Choroid plexus epithelial cell (primary cell): ENCODE measurements around the gene AURKA.

Source experiments
- DNase-seq: peaks from one replicate; pipeline ENCODE4 v3.0.0-alpha.2; 2010; ENCODE audit warnings: low read depth
- H3K4me3 ChIP-seq: 2 replicates; pipeline ENCODE4 v1.5.1; 2011; ENCODE audit warnings: low read depth, mild to moderate bottlenecking, control low read depth, low read length, moderate library complexity
- CTCF ChIP-seq: conservative IDR thresholded peaks from 2 replicates; pipeline ENCODE4 v1.5.1; 2011; ENCODE audit warnings: low read depth, mild to moderate bottlenecking, control low read depth, inconsistent platforms, low read length, moderate library complexity

Gene AURKA

GRCh38 chr20:56383334-56383733, 8.7 kb downstream of the AURKA start:
- no peak for TF ChIP-seq CTCF
- H3K4me3 ChIP-seq: no peak overlapping the region
- DNase-seq: no peak

- H3K4me3 ChIP-seq: no peak overlapping the region
- no peak for TF ChIP-seq CTCF
- DNase-seq: no peak
Observed at GRCh38 chr20:56382696-56383095, 9.3 kb downstream of the AURKA start.

GRCh38 chr20:56381501-56381900, 10.5 kb downstream of the AURKA start:
- DNase-seq: no peak
- H3K4me3 ChIP-seq: no peak overlapping the region
- TF ChIP-seq CTCF: no peak

DNA sequence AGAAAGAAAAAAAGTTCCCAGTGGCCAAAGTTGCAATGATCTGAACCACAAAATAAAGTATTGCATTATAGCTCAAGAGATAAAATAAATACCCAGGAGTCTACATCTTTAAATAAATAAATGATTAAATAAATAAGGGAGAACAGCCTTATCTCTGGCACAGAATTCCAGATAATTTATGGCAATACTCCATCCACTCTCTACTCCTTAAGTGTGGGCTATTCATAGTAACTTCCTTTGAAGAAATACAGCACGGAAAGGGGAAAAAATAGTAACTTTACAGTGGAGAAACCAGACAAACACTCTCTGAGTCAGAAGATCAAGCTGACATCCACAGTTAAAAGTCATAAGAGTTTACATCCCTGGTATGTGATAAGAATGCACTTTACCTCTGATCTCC, 11.6 kb downstream of the AURKA start:
- TF ChIP-seq CTCF: no peak
- peak; percentile 60 for DNase-seq
- H3K4me3 ChIP-seq: no peak overlapping the region

GRCh38 chr20:56378386-56378785, 13.6 kb downstream of the AURKA start:
- no peak for DNase-seq
- H3K4me3 ChIP-seq: no peak overlapping the region
- TF ChIP-seq CTCF: no peak

DNA sequence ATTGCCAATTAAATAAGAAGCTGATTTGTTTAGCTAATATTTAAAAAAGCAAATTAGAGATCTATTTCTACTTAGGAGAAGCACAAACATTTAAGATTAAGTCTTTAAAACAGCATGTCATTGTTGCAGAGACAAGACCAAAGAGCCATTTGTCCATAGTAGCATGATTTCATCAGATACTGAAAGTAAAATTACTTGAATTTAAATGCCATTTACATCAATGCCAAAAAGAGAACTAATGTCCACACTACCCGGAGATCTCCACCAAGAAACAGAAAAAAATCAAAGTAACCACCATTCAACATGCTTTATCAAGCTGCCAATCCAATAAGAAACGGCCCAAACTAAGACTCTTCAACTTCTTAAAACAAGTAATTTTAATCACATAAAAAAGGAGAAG, 15.7 kb downstream of the AURKA start:
- H3K4me3 ChIP-seq: no peak overlapping the region
- no peak for DNase-seq
- TF ChIP-seq CTCF: no peak

DNA sequence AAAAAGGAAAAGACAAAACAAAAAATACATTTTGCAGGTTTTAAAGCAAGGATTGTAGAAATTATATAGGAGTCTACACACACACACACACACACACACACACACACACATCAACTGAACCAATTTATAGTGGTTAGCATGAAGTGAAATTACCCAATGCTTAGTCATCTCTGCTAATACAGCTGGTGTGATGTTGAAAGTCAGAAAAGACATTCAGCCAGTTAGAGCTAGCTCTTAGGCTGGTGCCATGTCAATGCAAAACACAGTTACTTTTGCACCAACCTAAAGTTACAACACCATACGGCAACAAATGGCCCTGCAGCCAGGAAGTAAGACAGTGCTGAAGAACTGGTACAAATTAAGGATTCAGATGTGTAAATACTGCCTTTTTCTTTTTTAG, 18.1 kb downstream of the AURKA start:
- DNase-seq: peak; percentile 99
- TF ChIP-seq CTCF: no peak
- H3K4me3 ChIP-seq: no peak overlapping the region
